Omental fat pad (tissue), 4 donors: ENCODE results near the gene C11orf91. TPM values are rescaled to one million over a fixed set of nuclear protein-coding genes. Genes with fewer than 3 reads are reported as not detected.
A peak's percentile ranks its signal among the peaks of the same experiment; 100 is the strongest.

ENCODE experiments used
- ATAC-seq: fragments of 150-250 bp; one replicate; pipeline ENCODE4 v1.9.1; 2016; ENCODE audit warnings: mild to moderate bottlenecking, moderate library complexity; ENCODE audit not compliant: low FRiP score
- DNase-seq: peaks from one replicate; pipeline ENCODE4 v3.0.0-alpha.2; 2019; ENCODE audit warnings: low spot score
- CTCF ChIP-seq, 3 donors: fragments of 450-650 bp; IDR thresholded peaks; one replicate each; pipeline ENCODE4 v1.5.1; 2016 to 2017; ENCODE audit warnings: antibody characterized with exemption in 3 of 3, mild to moderate bottlenecking in 3 of 3, moderate library complexity in 2 of 3
- total RNA-seq, 4 donors: library from RNA; depleted of rRNA; stranded (reverse); fragments of >200 nt; gene quantifications; one replicate each; pipeline ENCODE4 v1.1.0, GENCODE V29; 2016

Gene C11orf91
- total RNA-seq: not detected

- DNase-seq (peak; percentile 86), ATAC-seq (peak; percentile 88)
- TF ChIP-seq CTCF (IDR thresholded peaks at IDR 0.05): no peak
Measured at GRCh38 chr11:33700502-33701271, at the start of gene C11orf91. C11orf91 (minus strand) TSS chr11:33700826; CDS start chr11:33700740, 86 bp downstream.

- no peak for ATAC-seq
- TF ChIP-seq CTCF (IDR thresholded peaks at IDR 0.05): no peak
- DNase-seq: no peak
Measured at GRCh38 chr11:33747979-33748378, 47.4 kb upstream of the C11orf91 start.

- ATAC-seq (no peak), DNase-seq (no peak)
- TF ChIP-seq CTCF (IDR thresholded peaks at IDR 0.05): no peak
Measured at GRCh38 chr11:33743291-33743690, 42.7 kb upstream of the C11orf91 start.

- DNase-seq: no peak
- no peak for ATAC-seq
- no peak for TF ChIP-seq CTCF (IDR thresholded peaks at IDR 0.05)
Measured at GRCh38 chr11:33742249-33742851, 41.7 kb upstream of the C11orf91 start.

GRCh38 chr11:33741806-33742205 lies 41.2 kb upstream of the C11orf91 start:
- no peak for ATAC-seq
- no peak for DNase-seq
- no peak for TF ChIP-seq CTCF (IDR thresholded peaks at IDR 0.05)

GRCh38 chr11:33737362-33737821 lies 36.8 kb upstream of the C11orf91 start:
- ATAC-seq (no peak), DNase-seq (no peak)
- TF ChIP-seq CTCF (IDR thresholded peaks at IDR 0.05): no peak
